HG02981 (cell line): ENCODE data around the gene HACE1.
"Not testable (repeated sequence)": the region's sequence is repeated elsewhere in the genome, so short reads cannot be mapped to it uniquely, and the experiment has no call there.

Experiments used
- ATAC-seq: cut with Tn5 transposase; IDR thresholded peaks from one replicate; pipeline ENCODE4 v1.9.1; 2021; ENCODE audit warnings: mild to moderate bottlenecking, moderate library complexity; ENCODE audit not compliant: unreplicated experiment

Gene HACE1

DNA sequence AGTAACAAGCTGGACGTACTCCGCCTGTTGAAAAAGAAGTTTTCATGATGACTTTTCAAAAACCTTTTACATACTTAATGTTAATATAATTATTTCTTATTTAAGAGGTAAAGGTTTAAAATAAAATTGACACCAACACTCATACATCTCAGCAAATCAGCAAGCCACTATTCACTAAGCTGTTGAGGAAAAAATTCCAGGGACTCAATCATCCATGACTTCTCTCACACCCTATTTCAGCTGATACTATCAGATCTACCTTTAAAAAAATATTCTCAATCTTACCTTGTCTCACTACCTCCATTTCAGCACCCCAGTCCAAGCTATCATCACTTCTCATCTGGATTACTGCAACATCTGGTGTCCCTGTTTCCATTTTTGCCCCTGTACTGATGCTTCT, 109.3 kb downstream of the HACE1 start:
- ATAC-seq = no peak

DNA sequence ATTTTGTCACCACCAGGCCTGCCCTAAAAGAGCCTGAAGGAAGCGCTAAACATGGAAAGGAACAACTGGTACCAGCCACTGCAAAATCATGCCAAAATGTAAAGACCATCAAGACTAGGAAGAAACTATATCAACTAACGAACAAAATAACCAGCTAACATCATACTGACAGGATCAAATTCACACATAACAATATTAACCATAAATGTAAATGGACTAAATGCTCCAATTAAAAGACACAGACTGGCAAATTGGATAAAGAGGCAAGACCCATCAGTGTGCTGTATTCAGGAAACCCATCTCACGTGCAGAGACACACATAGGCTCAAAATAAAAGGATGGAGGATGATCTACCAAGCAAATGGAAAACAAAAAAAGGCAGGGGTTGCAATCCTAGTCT, 120.6 kb downstream of the HACE1 start:
- not testable (repeated sequence) for ATAC-seq

DNA sequence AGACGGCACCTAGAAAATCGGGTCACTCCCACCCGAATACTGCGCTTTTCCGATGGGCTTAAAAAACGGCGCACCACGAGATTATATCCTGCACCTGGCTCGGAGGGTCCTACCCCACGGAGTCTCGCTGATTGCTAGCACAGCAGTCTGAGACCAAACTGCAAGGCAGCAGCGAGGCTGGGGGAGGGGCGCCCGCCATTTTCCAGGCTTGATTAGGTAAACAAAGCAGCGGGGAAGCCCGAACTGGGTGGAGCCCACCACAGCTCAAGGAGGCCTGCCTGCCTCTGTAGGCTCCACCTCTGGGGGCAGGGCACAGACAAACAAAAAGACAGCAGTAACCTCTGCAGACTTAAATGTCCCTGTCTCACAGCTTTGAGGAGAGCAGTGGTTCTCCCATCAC, 122.2 kb downstream of the HACE1 start:
- not testable (repeated sequence) for ATAC-seq

DNA sequence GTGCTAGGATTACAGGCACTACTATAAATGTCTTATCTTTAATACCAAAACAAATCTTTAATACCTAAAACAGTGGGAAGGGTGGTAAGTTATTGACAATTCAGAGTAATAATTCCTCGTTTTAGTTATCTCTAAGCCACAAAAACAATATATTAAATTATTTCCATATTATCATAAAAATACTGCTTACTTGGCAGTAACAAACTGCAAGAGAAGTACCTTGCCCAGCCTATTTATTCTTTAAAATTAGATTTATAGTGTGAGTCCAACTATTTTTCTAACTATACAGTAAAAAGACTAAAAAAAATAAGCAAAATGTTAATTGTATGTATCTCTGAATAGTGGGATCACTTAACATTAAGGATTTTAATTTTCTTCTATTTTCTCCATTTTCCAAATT, 123.2 kb downstream of the HACE1 start:
- ATAC-seq = no peak

DNA sequence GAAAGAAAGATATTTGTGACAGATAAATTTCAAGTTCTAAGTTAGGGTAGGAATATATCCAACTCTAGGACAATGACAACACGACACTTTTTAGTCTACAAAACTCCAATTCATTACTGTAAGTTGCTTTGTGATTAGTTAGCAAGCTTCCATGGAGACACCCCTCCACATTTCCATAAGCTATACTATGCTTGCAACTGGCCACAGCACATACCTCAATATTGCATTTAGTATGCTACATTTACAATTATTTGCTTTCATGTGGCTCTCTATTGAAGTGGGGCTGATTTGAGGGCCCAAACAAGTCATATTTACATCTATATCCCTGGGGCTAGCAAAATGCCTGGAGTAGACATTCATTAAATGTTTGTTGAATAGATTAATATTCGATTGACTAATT, 129.3 kb downstream of the HACE1 start:
- ATAC-seq = no peak

DNA sequence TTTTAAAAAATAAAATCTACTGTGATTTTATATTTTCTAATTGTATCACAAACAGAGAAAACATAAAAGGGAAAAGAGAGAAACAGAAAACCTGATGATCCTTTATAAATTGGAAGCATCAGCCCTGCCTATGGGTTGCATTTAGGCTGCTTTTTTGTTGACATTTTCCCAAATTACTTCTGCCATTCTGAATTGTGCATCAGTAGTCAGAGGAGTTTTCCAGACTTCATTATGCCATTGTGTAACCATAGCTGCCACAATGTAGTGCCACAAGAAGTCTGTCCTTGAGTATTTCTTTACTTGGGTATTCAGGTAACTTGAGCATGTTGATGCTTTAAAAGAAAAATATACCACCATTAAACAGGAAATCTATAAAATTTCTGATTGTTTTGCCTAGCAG, 130.3 kb downstream of the HACE1 start:
- ATAC-seq = no peak

DNA sequence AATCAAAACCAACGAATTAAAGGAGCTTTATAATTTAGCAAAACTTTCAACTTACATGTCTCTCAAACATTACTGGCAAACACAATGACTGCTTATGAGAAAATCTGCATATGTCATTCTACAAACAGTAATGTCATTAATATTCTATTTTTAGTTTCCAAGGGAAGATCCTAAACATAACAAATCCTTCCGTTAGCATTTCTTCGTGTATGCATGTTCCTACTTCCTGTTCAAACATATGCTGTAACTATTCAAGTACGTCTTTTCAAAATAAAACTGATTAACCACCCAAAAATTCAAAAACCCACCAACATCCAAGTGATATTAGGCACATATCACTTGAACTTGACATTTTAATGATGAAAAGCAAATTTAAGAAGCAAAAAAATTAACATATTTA, 131.3 kb downstream of the HACE1 start:
- ATAC-seq = no peak

DNA sequence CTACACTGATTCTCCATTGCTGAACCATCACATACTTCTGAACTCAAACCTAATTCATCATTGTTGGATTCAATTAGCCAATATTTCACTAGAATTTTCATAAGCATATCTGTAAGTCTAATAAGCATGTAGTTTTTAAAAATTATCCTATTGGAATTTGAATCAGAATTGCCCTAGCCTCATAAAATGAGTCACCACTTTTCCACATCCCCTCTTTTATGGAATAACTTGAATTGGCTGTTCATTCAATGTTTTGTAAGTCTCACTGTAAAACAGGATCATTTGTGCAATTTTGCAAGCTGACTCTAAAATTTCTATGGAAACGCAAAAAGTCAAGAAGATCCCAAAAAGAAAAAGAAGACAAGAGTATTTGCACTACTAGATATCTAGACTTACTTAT, 141.0 kb downstream of the HACE1 start:
- no peak for ATAC-seq

DNA sequence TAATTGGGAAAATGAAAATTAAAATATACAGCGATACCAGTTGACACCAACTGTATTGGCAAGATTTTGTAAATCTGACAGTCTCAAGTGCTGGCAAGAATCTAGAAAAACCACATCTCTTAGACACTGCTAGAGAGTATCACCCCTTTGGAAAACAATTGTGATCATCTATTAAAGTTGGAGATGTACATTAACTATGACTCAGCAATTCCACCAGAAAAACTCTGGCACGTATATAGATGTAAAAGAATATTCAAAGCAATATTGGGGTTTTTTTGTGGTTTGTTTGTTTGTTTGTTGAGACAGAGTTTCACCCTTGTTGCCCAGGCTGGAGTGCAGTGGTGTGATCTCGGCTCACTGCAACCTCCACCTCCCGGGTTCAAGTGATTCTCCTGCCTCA, 142.9 kb downstream of the HACE1 start:
- no peak for ATAC-seq

DNA sequence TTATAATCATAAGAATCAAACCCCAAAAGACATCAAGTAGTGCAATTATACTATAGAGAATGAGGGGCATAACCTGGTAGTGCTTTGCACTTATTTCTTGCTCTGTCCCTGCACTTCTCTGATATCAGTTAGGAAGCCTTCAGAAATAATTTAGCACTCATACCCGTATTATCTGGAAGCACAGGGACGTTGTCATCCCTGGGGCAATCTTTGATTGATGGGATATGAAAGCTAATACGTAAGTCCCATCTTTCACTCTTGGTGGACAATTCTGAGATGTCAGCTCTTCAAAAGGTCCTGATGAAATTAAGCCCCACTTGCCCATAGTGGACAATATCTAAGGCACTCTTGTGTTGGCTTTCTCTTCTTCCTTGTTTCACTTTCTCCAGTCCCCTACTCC, 144.9 kb downstream of the HACE1 start:
- no peak for ATAC-seq

DNA sequence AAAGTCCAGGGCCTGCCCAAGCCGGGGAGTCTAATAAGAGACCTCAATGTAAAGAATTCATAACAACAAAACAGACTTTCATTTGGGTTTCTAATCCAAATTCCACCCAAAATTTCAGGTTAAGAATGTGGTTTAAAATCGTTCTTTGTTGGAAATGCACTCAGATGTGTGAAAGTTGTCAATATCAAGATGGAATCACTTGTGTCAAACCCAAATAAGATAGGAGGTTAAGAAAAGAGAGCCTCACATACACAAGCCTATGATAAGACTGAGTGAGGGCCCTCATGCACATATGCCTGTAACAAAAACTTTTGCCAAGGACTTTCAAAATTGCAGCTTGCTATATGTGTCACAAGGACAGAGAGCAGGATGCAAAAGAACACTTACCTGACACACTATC, 145.7 kb downstream of the HACE1 start:
- no peak for ATAC-seq

DNA sequence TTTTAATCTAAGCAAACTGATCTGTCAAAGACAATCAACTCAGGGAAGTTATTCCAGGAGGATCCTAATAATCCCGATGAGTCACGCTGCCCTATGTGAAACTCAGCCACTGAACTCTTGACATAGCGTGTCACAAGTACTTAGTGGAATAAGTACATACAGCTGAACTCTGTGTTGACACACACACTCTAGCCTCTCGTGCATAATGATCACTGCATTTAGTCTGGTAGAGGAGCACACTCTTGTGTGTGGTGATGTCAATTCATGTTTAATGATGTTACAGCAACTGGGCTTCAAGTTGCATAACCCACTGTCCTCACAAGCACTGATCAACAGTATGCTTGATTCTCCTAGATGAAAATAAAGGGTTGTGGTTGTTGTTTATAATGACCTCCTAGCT, 148.3 kb downstream of the HACE1 start:
- no peak for ATAC-seq

DNA sequence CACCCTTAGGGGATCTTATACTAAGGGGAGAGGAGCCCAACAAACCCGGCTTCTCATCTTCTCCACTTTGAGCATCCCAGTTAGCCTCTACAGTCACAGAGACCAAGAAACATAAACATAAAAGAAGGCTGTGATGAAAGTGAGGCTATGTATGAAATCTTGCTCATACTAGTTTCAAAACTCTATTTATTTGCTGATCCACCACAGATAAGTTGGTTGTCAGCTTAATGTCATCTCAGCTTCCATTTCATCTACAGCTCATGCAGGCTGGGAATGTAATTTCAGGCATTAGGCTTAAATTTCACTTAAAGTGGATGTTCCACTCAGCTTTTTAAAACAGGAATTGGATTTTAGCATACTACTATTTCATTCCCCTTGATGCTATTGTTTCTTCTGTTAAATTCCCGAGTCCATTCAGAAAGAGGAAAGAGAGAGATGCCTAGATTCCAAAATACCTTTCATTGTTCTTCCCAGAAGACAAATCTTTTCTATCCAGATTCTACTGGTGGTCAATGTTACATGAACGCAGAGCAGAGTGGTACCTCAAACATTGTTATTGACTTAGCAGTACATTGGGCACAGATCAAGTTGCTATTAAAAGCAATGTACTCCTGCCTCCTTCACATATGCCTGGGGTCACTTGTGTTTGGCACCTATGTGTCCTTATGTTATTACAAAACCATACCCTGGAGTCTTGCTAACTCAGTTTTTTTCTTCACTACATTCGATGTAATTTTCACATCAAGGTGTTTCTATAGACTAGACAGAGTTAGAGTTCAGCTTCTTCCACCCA, 149.0 kb downstream of the HACE1 start:
- ATAC-seq = no peak

DNA sequence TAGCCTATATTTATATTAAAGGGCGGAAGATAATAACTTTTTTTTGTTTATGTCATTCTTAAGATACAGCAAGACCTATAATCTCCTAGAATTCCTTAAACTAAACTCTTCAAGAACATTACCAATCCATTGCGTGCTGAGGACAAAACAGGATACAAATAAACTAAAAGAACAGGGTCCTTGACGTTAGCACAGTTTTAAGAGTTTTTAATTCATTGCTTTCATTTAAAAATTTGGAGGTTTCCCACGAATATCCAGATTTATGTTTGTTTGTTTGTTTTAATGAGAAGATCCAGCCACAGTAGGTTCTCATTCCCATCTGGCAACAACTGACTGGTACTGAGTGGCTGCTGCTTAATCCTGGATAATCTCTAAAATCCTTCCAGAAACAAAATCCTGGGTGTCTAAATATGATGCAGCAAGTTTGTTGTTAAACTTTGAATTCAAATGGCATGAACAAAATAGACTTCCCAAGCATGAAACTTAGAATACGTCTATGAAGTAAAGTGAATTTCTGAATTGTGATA, 153.7 kb downstream of the HACE1 start:
- no peak for ATAC-seq

DNA sequence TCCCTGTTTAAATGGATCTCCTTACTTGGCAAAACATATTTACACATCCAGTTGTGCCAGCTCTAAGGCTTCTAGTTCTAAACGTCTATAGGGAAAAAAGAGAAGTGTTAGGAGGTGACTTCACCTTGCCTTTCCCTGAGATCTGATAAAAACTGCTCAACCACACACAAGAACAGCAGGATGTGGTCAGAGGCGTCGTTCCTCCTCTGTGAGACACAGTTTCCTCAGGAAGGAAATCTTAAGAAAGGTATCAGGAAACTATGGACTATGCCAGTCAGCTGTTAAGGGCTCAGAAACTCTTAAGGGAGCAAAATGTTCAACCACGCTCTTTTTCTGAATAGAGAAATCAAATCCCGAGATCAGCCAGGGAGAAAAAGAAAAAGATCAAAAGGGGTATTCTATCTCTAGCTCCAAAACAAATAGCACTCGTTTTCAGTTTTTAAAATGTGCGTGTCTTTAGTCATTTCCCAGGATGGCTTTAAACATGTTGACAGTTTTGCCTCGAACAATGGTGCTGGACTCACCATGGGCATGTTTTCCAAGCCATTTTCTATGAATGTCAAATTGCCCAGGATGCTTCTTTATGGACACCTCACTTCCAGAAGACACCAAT, 154.5 kb downstream of the HACE1 start:
- ATAC-seq = no peak

DNA sequence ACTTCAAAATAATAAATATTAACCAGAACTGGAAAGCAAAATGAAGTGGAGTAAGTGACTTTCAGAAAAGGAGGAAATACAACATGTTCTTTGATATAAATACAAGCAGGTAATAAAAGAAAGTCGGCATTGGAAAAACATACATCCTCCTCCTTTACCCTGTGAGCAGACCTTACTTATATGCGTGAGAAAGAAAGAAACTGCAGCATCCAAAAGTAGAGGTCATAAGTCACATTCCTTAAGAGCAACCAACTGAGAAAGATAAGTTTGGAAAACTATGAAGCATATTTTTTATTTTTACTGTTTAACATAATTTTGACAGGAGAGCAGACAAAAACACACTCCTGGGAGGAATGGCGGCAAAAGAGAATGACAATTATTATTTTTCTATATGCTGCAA, 155.5 kb downstream of the HACE1 start:
- no peak for ATAC-seq

DNA sequence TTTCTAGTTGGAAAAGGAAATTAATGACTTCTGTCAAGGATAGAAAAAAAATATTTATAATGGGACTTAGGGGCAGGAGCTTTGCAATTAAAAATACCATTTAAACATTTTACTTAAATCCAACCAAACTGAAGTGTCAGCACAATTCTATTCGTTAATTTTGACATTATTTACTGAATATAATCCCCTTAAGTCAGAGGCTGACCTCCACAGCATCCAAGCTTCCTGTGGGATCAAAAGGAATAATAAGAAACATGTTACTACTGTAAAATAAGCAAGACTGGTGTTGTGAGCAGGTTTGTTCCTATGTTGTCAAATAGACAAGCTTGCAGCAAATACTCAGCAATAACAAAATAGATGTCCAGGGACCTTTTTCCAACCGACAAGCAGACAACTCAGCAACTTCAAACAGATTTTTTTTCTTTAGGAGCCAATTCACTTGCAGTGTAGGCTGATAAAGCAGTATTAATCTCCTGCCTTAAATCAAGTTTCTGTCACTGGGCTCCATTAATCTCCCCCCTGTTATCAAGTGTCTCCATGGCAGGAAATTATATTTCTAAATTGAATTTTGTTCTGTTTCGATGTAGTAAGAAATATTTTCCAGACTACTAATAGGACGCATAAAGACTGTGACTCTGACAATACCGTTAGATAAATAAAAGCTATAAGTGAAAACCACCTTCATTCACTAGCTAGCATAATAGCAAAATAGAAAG, 157.4 kb downstream of the HACE1 start:
- ATAC-seq = no peak

DNA sequence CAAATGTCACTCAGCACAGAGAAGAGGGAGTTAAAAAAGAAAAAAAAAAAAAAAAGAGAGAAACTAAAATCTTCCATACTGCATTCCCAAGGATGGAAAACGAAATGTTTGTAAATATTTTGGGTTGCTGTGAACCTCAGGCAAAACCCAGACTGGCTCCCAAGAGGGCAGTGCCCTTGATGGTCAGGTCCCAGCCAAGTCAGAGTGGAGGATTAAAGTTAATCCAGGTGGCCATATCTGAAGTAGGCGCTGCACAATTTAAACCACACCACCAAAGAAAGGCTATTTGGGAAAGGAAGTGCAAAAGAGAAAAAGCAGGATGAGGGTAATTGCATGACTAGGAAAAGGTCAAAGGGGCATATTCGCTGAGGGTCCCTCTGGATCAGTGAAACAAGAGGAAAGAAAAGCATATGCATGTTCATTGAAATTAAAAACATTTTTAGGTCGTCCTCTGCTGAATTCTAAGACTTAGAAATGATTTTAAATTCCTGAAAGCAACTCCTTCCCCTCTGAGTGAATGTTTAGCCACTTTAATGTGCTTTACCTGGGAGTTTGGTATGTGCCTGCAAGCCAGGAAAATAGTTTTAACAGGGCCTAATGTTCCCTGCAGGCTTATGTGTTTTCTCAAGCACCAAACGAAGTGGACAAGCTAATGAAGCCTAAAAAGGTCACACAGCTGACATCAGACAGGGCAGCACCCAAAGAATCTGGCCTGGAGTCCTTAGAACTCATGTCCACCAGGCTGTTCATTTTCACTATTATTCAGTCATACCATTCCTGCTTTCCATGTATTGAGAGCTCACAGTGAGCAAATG, 159.1 kb downstream of the HACE1 start:
- ATAC-seq = no peak

DNA sequence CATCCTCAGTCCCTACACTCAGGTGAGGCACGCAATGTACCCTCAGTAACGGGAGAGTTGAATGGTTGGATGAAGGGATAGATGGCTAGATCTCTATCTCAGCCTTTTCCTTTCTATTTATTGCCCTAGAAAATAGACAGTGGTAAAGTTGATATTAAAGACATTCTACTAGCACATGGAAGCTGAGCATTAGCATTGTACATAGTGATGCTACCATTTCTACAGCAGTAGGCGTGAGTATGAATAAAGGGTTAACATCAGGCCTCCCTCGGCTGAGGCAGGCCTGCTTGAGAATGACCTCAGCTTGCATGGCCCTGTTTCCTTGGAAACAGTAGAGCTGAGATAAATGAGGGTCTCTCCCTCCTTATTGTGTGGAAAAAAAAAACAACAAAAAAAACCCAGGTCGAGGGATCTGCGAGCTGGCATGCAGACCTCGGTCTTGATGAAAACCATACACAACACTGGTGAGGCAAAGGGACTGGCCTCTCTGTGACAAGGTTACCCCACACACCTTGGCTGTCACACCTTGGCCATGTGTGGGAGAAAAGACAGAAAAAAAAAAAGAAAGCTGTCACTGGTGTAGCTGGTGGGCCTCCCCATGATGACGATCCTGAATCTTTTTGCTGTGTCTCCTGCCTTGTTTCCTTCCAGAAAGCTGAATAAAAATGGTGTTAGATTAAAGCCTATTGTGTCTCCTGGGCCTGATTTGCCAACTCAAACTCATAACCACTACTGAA, 160.0 kb downstream of the HACE1 start:
- no peak for ATAC-seq

DNA sequence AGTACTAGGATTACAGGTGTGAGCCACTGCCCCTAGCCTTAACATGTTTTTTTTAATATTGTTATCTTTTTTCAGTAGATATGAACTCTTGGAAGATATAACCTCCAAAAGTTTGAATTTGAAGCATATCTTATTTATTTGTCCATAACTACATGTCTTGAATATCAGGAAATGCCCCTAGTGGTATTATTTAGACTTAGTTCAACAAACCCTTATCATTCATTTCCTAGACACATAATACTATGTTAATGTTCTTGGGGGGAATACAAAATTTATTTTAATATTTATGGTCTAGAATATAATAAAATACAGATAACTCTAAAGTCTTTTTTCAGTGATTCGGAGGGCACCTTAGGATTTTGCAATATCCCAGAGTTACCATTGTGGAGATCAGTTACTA, 160.7 kb downstream of the HACE1 start:
- ATAC-seq = no peak
